K562 (cell line): ENCODE data around the gene DHX40. TPM values are rescaled to one million over a fixed set of nuclear protein-coding genes. Genes with fewer than 3 reads are reported as not detected.

ENCODE experiments used
- ARID2 ChIP-seq: fragments of 450-650 bp; IDR thresholded peaks from 2 replicates; pipeline ENCODE4 v1.6.1; 2017; ENCODE audit warnings: antibody characterized with exemption, mild to moderate bottlenecking
- BHLHE40 ChIP-seq: IDR thresholded peaks from 2 replicates; pipeline ENCODE4 v1.6.1; 2011; ENCODE audit warnings: low read length, improper control_type of control experiment
- CTCF ChIP-seq, 3 experiments: IDR thresholded peaks in 2 of 3; conservative IDR thresholded peaks in 1 of 3; 2 replicates each; pipeline ENCODE4 v1.5.1; 2011 to 2012; ENCODE audit warnings: low read length in 3 of 3, mild to moderate bottlenecking in 3 of 3, control low read depth in 2 of 3, improper control_type of control experiment in 1 of 3, inconsistent platforms in 1 of 3, low read depth in 1 of 3, mixed read lengths in 1 of 3, moderate library complexity in 1 of 3; ENCODE audit not compliant: insufficient read depth in 2 of 3
- ELK3 ChIP-seq: fragments of 450-650 bp; formaldehyde crosslinking; IDR thresholded peaks from 2 replicates; pipeline ENCODE4 v1.4.0; 2020; ENCODE audit warnings: mild to moderate bottlenecking
- NR2C2 ChIP-seq, 2 experiments: fragments of 200-800 bp in 1 of 2; sonication (Bioruptor generic) in 1 of 2; sonication (generic) in 1 of 2; formaldehyde crosslinking in 1 of 2; IDR thresholded peaks; 2 replicates each; pipeline versions ENCODE4 v1.6.1 to v1.8.0; 2016 to 2022; ENCODE audit warnings: mild to moderate bottlenecking in 1 of 2, missing compliant biosample characterization in 1 of 2, missing genetic modification characterization in 1 of 2, missing genetic modification reagents in 1 of 2
- RCOR1 ChIP-seq, 2 experiments: IDR thresholded peaks; 2 replicates each; pipeline ENCODE4 v1.6.1; 2012; ENCODE audit warnings: low read depth in 2 of 2, low read length in 2 of 2, borderline replicate concordance in 1 of 2, improper control_type of control experiment in 1 of 2
- SMC3 ChIP-seq: conservative IDR thresholded peaks from 2 replicates; pipeline ENCODE4 v1.6.1; 2011; ENCODE audit warnings: low read depth, low read length, improper control_type of control experiment; ENCODE audit not compliant: insufficient read depth
- TEAD2 ChIP-seq: fragments of 450-650 bp; IDR thresholded peaks from 2 replicates; pipeline ENCODE4 v1.6.1; 2016; ENCODE audit warnings: missing genetic modification characterization, control low read depth, missing compliant biosample characterization
- polyA plus RNA-seq, 8 experiments: library from polyadenylated mRNA; depleted of rRNA in 4 of 8; stranded (reverse) in 5 of 8; unstranded in 3 of 8; fragments of >200 nt; fragmentation: Nextera tagmentation in 2 of 8; fragmentation: Illumina TruSeq in 1 of 8; extraction: Ambion mirVana in 2 of 8; extraction: Trizol in 1 of 8; gene quantifications; 2 replicates each; pipeline versions ENCODE4 v1.2.1 to v1.2.3, GENCODE V29; 2011 to 2014; ENCODE audit warnings: inconsistent platforms in 1 of 8, missing spikeins in 1 of 8
- total RNA-seq, 7 experiments: library from RNA; depleted of rRNA in 6 of 7; stranded (reverse); fragments of >200 nt in 6 of 7; fragmentation: Illumina TruSeq in 2 of 7; extraction: Trizol in 2 of 7; gene quantifications; 2 replicates each; pipeline versions ENCODE4 v1.2.1 to v1.2.3, GENCODE V29; 2011 to 2021; ENCODE audit warnings: low replicate concordance in 1 of 7
- TF ChIP-seq, protein P1 (sequence below), 2 experiments: fragments of 450-650 bp; formaldehyde crosslinking in 1 of 2; IDR thresholded peaks; 2 replicates each; pipeline versions ENCODE4 v1.4.0 to v1.6.1; 2014 to 2020; ENCODE audit warnings: mild to moderate bottlenecking in 2 of 2, borderline replicate concordance in 1 of 2, low read depth in 1 of 2

DHX40 gene
- total and polyA plus RNA-seq, 9 of the 15 experiments (the other 6 are each of a cell fraction or from before 2014, with no cell fraction given): 7.2 to 38.6 (median 18.7) TPM

- 0 out of 2 replicates have a peak, but pooled peaks have one; percentile 14 for TF ChIP-seq BHLHE40
- peak; percentile 46; the same call in 1 of the 2 replicates for TF ChIP-seq ARID2
- TF ChIP-seq, protein P1, sequence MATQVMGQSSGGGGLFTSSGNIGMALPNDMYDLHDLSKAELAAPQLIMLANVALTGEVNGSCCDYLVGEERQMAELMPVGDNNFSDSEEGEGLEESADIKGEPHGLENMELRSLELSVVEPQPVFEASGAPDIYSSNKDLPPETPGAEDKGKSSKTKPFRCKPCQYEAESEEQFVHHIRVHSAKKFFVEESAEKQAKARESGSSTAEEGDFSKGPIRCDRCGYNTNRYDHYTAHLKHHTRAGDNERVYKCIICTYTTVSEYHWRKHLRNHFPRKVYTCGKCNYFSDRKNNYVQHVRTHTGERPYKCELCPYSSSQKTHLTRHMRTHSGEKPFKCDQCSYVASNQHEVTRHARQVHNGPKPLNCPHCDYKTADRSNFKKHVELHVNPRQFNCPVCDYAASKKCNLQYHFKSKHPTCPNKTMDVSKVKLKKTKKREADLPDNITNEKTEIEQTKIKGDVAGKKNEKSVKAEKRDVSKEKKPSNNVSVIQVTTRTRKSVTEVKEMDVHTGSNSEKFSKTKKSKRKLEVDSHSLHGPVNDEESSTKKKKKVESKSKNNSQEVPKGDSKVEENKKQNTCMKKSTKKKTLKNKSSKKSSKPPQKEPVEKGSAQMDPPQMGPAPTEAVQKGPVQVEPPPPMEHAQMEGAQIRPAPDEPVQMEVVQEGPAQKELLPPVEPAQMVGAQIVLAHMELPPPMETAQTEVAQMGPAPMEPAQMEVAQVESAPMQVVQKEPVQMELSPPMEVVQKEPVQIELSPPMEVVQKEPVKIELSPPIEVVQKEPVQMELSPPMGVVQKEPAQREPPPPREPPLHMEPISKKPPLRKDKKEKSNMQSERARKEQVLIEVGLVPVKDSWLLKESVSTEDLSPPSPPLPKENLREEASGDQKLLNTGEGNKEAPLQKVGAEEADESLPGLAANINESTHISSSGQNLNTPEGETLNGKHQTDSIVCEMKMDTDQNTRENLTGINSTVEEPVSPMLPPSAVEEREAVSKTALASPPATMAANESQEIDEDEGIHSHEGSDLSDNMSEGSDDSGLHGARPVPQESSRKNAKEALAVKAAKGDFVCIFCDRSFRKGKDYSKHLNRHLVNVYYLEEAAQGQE (IDR thresholded peaks at IDR 0.05; ENCODE audit: borderline replicate concordance): peak; percentile 85
- TF ChIP-seq, protein P1 (CRISPR knock-in tag; IDR thresholded peaks at IDR 0.05; ENCODE audit: low read depth): no peak
- peak; percentile 81 to 95 (median 90) for TF ChIP-seq CTCF (IDR thresholded peaks at IDR 0.05 in 2 of 3, conservative IDR thresholded peaks at IDR 0.05 in 1 of 3; ENCODE audit: insufficient read depth in 2 of 3, low read depth in 1 of 3, low read length in 3 of 3)
- TF ChIP-seq ELK3 (CRISPR knock-in tag): no peak
- TF ChIP-seq RCOR1 (IDR thresholded peaks at IDR 0.05; ENCODE audit: borderline replicate concordance in 1 of 2, low read depth in 2 of 2, low read length in 2 of 2): peak in 1 of 2 experiments; percentile 70; a peak in 2 of 4 replicates
- no peak; the same call in 1 of the 2 replicates for TF ChIP-seq TEAD2 (tag)
- TF ChIP-seq SMC3: peak; percentile 86
- TF ChIP-seq NR2C2 (CRISPR knock-in tag; IDR thresholded peaks at IDR 0.05): no peak
- TF ChIP-seq NR2C2 (tag; IDR thresholded peaks at IDR 0.05): peak; percentile 59
- TF ChIP-seq, all 486 proteins: peak for 27
Measured at GRCh38 chr17:59521465-59522126, 43.8 kb upstream of the DHX40 start (continued).
